ENCODE data around the gene GALNT7. TPM values are rescaled to one million over a fixed set of nuclear protein-coding genes. Genes with fewer than 3 reads are reported as not detected.
A peak's percentile ranks its signal among the peaks of the same experiment; 100 is the strongest.

GALNT7 gene
- total RNA-seq, 1 donor from 2014 or later = 63.9 TPM

DNA sequence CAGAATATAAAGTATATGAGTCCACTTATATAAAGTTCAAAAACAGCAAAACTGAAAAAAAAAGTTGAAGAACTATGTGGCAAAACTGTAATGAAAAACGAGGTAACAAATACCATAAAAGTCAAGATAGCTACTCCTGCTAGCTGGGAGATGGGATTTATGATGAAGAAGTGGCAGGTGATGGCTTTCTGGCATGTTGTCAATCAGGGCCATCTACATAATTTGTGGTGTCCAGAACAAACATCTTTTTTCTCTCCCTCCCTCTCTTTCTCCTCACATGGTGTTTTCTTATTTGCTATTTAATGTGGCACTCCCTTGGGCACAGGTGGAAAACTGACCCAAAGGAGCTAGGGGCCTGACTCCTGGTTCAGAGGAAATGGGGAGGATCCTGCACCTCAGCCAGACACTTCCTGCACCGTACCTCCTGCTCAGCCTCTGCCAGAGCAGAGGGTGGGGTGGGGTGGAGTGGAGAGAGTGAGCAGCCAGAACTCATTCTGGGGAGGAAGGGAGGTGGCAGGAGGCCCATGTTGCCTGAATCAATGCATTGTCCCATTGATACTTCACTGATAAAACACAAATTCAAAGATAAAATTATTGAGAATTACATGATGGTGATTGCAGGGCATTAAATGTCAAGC lies 196.9 kb downstream of the GALNT7 start:
- TF ChIP-seq, protein P1, sequence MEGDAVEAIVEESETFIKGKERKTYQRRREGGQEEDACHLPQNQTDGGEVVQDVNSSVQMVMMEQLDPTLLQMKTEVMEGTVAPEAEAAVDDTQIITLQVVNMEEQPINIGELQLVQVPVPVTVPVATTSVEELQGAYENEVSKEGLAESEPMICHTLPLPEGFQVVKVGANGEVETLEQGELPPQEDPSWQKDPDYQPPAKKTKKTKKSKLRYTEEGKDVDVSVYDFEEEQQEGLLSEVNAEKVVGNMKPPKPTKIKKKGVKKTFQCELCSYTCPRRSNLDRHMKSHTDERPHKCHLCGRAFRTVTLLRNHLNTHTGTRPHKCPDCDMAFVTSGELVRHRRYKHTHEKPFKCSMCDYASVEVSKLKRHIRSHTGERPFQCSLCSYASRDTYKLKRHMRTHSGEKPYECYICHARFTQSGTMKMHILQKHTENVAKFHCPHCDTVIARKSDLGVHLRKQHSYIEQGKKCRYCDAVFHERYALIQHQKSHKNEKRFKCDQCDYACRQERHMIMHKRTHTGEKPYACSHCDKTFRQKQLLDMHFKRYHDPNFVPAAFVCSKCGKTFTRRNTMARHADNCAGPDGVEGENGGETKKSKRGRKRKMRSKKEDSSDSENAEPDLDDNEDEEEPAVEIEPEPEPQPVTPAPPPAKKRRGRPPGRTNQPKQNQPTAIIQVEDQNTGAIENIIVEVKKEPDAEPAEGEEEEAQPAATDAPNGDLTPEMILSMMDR (conservative IDR thresholded peaks at IDR 0.05) = no peak
- Mint-ChIP-seq H3K4me3 (no peak overlapping the region), H3K4me1 (ENCODE audit: unreplicated experiment) (peaks cover 4% of the 10 kb centered on the region), H3K36me3 (no peaks in the 10 kb centered on the region), H3K27me3 (no peaks in the 10 kb centered on the region), H3K9me3 (no peaks in the 10 kb centered on the region), H3K27ac (no peak overlapping the region)
- no peak for DNase-seq (ENCODE audit: extremely low spot score, unreplicated experiment)

DNA sequence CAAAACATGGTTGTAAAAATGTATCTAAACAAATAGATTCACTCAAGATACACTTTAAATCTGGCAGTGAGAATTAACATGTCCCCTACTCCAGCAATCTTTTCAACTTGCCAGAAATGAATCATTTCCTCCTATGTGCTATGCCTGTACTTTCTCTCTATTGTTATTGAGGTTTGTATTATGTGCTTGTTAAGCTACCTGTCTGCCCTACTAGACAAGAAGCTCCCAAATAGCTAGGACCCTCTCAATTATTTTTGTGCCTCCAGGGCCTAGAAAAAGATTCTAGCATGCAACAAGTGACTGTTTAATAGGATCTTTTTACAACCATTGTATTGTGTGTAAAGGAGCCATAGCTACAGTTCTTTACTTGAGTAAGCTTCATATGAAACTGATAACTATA lies 198.7 kb downstream of the GALNT7 start:
- no peaks in the 10 kb centered on the region for H3K36me3 Mint-ChIP-seq
- no peaks in the 10 kb centered on the region for H3K27me3 Mint-ChIP-seq
- no peak overlapping the region for H3K27ac Mint-ChIP-seq
- peaks cover 4% of the 10 kb centered on the region for H3K4me1 Mint-ChIP-seq (ENCODE audit: unreplicated experiment)
- no peak for DNase-seq (ENCODE audit: extremely low spot score, unreplicated experiment)
- peak overlapping the region; percentile 47 for H3K4me3 Mint-ChIP-seq
- TF ChIP-seq, protein P1 (conservative IDR thresholded peaks at IDR 0.05) = no peak
- no peaks in the 10 kb centered on the region for H3K9me3 Mint-ChIP-seq

DNA sequence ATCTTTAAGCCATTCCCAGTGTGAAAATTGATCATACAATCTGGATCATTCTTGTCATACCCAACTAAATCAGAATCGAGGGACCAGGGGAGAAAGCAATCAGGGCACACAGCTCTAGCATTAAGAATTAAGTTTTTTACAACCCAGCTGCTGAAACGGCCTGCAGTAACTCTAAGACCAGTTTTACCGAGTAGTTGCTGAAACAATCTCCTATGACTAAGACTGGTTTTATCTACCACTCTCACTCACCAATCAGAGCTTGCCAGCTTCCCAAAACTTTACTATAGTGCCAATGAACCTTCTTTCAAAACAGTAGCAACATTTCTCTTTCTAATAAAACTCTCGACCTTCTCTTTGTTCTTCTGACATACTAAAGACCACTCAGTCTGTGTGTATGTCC lies 199.3 kb downstream of the GALNT7 start:
- no peaks in the 10 kb centered on the region for H3K27me3 Mint-ChIP-seq
- DNase-seq (ENCODE audit: extremely low spot score, unreplicated experiment) = no peak
- H3K4me3 Mint-ChIP-seq = no peak overlapping the region
- TF ChIP-seq, protein P1 (conservative IDR thresholded peaks at IDR 0.05) = no peak
- H3K27ac Mint-ChIP-seq = no peak overlapping the region
- H3K4me1 Mint-ChIP-seq (ENCODE audit: unreplicated experiment) = peaks cover 7% of the 10 kb centered on the region
- no peaks in the 10 kb centered on the region for H3K36me3 Mint-ChIP-seq
- H3K9me3 Mint-ChIP-seq = no peaks in the 10 kb centered on the region

- Mint-ChIP-seq H3K36me3 (no peaks in the 10 kb centered on the region), H3K9me3 (no peaks in the 10 kb centered on the region), H3K4me3 (peak overlapping the region; percentile 100), H3K27ac (peak overlapping the region; percentile 96), H3K27me3 (no peaks in the 10 kb centered on the region), H3K4me1 (ENCODE audit: unreplicated experiment) (peaks cover 12% of the 10 kb centered on the region)
- DNase-seq (ENCODE audit: extremely low spot score, unreplicated experiment) = no peak
- TF ChIP-seq, protein P1 (conservative IDR thresholded peaks at IDR 0.05) = no peak
Measured at GRCh38 chr4:173370130-173370476, 201.5 kb downstream of the GALNT7 start.

DNA sequence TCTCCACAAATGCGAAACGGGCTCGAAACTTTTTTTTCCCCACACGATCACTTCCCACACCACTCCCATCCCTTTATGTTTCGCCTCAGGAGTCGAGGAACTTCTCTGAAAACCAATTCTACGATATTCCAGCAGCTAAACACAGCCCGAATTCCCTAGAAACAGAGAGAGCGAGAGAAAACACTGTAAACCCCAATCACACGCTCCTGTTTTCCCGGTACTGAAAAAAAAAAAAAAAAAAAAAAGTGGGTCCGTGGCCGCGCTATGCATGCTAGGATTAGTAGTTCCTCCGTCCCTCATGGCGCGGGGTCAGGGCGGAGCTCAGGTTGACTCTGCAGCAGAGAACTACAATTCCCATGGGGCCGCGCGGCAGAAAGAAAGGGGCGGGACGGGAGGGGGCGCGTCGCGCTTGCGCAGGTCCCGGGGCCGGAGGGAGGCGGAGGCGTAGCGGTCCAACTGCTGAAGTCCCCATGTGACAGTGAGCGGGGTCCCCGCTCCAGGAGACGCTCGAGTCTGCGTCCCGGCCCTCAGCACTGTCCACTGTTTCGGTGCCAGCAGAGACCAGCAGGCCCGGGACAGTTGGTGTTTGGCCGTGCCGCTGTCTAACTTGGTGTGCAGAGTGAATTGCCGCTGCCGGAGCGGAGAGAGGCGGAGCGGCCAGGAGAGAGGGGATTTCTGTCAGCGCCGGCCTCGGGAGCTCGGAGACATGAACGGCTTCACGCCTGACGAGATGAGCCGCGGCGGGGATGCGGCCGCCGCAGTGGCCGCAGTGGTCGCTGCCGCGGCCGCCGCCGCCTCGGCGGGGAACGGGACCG lies 202.1 kb downstream of the GALNT7 start, which contains the start of gene SAP30:
SAP30 (plus strand) TSS at position 478 of the 815 bp plus-strand sequence; CDS start at position 707, 229 bp downstream.
- Mint-ChIP-seq H3K36me3 (peaks cover under 1% of the 10 kb centered on the region), H3K27me3 (no peaks in the 10 kb centered on the region), H3K9me3 (no peaks in the 10 kb centered on the region), H3K4me1 (ENCODE audit: unreplicated experiment) (peaks cover 12% of the 10 kb centered on the region), H3K27ac (peak within 1 kb of the TSS; percentile 96), H3K4me3 (peak within 1 kb of the TSS; percentile 100)
- DNase-seq (ENCODE audit: extremely low spot score, unreplicated experiment) = peak; percentile 97
- TF ChIP-seq, protein P1 (conservative IDR thresholded peaks at IDR 0.05) = no peak

Measured in type B pancreatic cell (in vitro differentiated cells).